MM.1S (cell line): ENCODE results near the gene ZBTB34.

Experiments
- EZH2 ChIP-seq: fragments of 300-600 bp; sonication (generic); optimal IDR thresholded peaks from 2 replicates; pipeline ENCODE3; 2017; ENCODE audit warnings: low read depth, mild to moderate bottlenecking, antibody characterized with exemption, low read length, mixed read lengths
- TF ChIP-seq, protein P1 (sequence below): fragments of 300-600 bp; sonication (generic); IDR thresholded peaks from 2 replicates; pipeline ENCODE4 v1.5.1; 2016; ENCODE audit warnings: antibody characterized with exemption, low read length, mixed read lengths

DNA sequence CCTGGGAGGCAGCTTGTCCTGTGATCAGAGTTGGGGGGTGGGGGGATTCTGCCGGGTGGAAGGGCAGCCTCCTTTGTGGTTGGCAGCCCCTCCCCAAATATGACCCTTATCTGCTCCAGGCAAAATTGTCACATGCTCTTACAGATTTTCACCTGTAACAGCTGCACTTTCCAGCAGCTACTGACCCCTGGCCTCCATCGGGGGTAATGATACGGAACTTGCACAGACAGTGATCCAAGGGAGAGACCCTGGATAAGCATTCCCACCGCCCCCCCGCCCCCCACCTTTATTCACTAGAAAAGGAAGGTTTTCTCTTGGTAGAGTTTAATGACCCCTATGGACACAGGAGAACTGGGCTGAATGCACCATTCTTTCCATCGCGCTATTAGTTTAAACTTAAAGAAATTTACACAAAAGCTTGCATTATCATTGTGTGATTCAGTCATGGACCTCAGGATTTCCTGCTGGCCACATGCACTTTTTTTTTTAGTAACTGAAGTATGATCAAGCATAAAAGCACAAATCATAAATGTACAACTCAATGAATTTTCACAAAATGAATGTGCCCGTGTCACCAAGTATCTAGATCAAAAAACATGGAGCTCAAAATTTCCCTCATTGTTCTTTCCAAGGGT, 10.7 kb upstream of the ZBTB34 start:
- TF ChIP-seq, protein P1, sequence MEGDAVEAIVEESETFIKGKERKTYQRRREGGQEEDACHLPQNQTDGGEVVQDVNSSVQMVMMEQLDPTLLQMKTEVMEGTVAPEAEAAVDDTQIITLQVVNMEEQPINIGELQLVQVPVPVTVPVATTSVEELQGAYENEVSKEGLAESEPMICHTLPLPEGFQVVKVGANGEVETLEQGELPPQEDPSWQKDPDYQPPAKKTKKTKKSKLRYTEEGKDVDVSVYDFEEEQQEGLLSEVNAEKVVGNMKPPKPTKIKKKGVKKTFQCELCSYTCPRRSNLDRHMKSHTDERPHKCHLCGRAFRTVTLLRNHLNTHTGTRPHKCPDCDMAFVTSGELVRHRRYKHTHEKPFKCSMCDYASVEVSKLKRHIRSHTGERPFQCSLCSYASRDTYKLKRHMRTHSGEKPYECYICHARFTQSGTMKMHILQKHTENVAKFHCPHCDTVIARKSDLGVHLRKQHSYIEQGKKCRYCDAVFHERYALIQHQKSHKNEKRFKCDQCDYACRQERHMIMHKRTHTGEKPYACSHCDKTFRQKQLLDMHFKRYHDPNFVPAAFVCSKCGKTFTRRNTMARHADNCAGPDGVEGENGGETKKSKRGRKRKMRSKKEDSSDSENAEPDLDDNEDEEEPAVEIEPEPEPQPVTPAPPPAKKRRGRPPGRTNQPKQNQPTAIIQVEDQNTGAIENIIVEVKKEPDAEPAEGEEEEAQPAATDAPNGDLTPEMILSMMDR, result no peak
- TF ChIP-seq EZH2, result no peak
